Endothelial cell of umbilical vein (primary cell): ENCODE measurements around the gene SAXO1. TPM values are rescaled to one million over a fixed set of nuclear protein-coding genes. Genes with fewer than 3 reads are reported as not detected.

Experiments
- BruUV-seq: library from RNA; stranded (reverse); fragments of 400-500 nt; replicated peaks from 2 replicates; lab custom pipeline; 2021; lab: Mats Ljungman, UMichigan
- CTCF ChIA-PET: fragments of 300-600, 350-600 bp; sonication (Branson Sonifier 250); formaldehyde crosslinking; loops from one replicate; lab custom pipeline; 2021; ENCODE audit warnings: antibody characterized with exemption, inconsistent platforms; lab: Charles Lee
- POLR2A ChIA-PET: fragments of 300-600, 350-600 bp; sonication (Branson Sonifier 250); formaldehyde crosslinking; loops from one replicate; lab custom pipeline; 2021; ENCODE audit warnings: antibody characterized with exemption, inconsistent platforms; lab: Charles Lee
- DNase-seq: peaks from one replicate; pipeline ENCODE4 v3.0.0-alpha.2; 2011; ENCODE audit warnings: low read depth, low spot score
- FAIRE-seq: peaks from 2 replicates; lab custom pipeline; 2011; peaks lifted over from hg19 to GRCh38; lab: Jason Lieb, UNC
- H2AFZ ChIP-seq: 2 replicates; pipeline ENCODE4 v1.6.0; 2012; ENCODE audit warnings: low read depth, low read length, control low read depth, inconsistent platforms
- H3K27ac ChIP-seq: 2 replicates; pipeline ENCODE4 v1.5.1; 2011; ENCODE audit warnings: low read depth, mild to moderate bottlenecking, control low read depth, low read length, moderate library complexity; ENCODE audit not compliant: insufficient read depth
- H3K27me3 ChIP-seq, 2 experiments: 2 replicates each; pipeline versions ENCODE4 v1.6.0 to v1.6.1; 2011; ENCODE audit warnings: low read length in 2 of 2, mixed read lengths in 1 of 2; ENCODE audit not compliant: control insufficient read depth in 2 of 2, insufficient read depth in 2 of 2
- H3K36me3 ChIP-seq, 2 experiments: 2 replicates in 1 of 2; 3 replicates in 1 of 2; pipeline ENCODE4 v1.5.1; 2011; ENCODE audit warnings: low read length in 2 of 2, mild to moderate bottlenecking in 1 of 2, moderate library complexity in 1 of 2; ENCODE audit not compliant: control insufficient read depth in 2 of 2, insufficient read depth in 2 of 2; ENCODE audit errors: extremely low read depth in 1 of 2
- H3K4me1 ChIP-seq: 3 replicates; pipeline ENCODE4 v1.5.1; 2011; ENCODE audit warnings: mild to moderate bottlenecking, low read length; ENCODE audit not compliant: control insufficient read depth, insufficient read depth; ENCODE audit errors: extremely low read depth
- H3K4me2 ChIP-seq: 2 replicates; pipeline ENCODE4 v1.6.1; 2011; ENCODE audit warnings: low read length, control low read depth, mixed read lengths; ENCODE audit not compliant: insufficient read depth
- H3K4me3 ChIP-seq, 3 experiments: fragments of 200-600 bp in 1 of 3; sonication (generic), shearing (Covaris generic) in 1 of 3; replicated peaks in 1 of 3; 2 replicates each; pipeline ENCODE4 v1.5.1; 2011 to 2016; ENCODE audit warnings: control low read depth in 3 of 3, low read length in 3 of 3, mild to moderate bottlenecking in 2 of 3, inconsistent platforms in 1 of 3, low read depth in 1 of 3, moderate library complexity in 1 of 3; ENCODE audit not compliant: insufficient read depth in 1 of 3
- H3K79me2 ChIP-seq: 2 replicates; pipeline ENCODE4 v1.6.0; 2012; ENCODE audit warnings: low read length, inconsistent platforms; ENCODE audit not compliant: control insufficient read depth, insufficient read depth
- H3K9ac ChIP-seq: replicated peaks from 2 replicates; pipeline ENCODE3; 2011; ENCODE audit warnings: low read length, control low read depth; ENCODE audit not compliant: insufficient read depth; ENCODE audit errors: extremely low read depth
- H3K9me1 ChIP-seq: replicated peaks from 3 replicates; pipeline ENCODE4 v1.6.0; 2011; ENCODE audit warnings: mild to moderate bottlenecking, low read length; ENCODE audit not compliant: control insufficient read depth, insufficient read depth; ENCODE audit errors: extremely low read depth
- H3K9me3 ChIP-seq: replicated peaks from 2 replicates; pipeline ENCODE4 v1.5.1; 2012; ENCODE audit warnings: low read length, inconsistent platforms; ENCODE audit not compliant: control insufficient read depth, insufficient read depth
- H4K20me1 ChIP-seq: replicated peaks from 2 replicates; pipeline ENCODE3; 2011; ENCODE audit warnings: mild to moderate bottlenecking, low read length; ENCODE audit not compliant: control insufficient read depth, insufficient read depth; ENCODE audit errors: extremely low read depth
- EZH2 ChIP-seq: IDR thresholded peaks from 2 replicates; pipeline ENCODE4 v1.6.1; 2012; ENCODE audit warnings: borderline replicate concordance, low read depth, mild to moderate bottlenecking, moderate library complexity, low read length, inconsistent platforms; ENCODE audit not compliant: severe bottlenecking
- FOS ChIP-seq: IDR thresholded peaks from 2 replicates; pipeline ENCODE4 v1.6.1; 2011; ENCODE audit warnings: mild to moderate bottlenecking, low read length, moderate library complexity, borderline replicate concordance; ENCODE audit not compliant: insufficient read depth
- GATA2 ChIP-seq: IDR thresholded peaks from 2 replicates; pipeline ENCODE4 v1.7.0; 2011; ENCODE audit warnings: low read depth, mild to moderate bottlenecking, moderate library complexity, mixed read lengths, low read length; ENCODE audit not compliant: insufficient read length, insufficient read depth
- JUN ChIP-seq: IDR thresholded peaks from 2 replicates; pipeline ENCODE4 v1.6.1; 2011; ENCODE audit warnings: borderline replicate concordance, low read depth; ENCODE audit not compliant: insufficient read length, insufficient read depth
- MAX ChIP-seq: IDR thresholded peaks from 2 replicates; pipeline ENCODE4 v1.6.1; 2011; ENCODE audit not compliant: insufficient read depth, insufficient read length
- MYC ChIP-seq: IDR thresholded peaks from one replicate; pipeline ENCODE4 v1.6.1; 2011; ENCODE audit warnings: mild to moderate bottlenecking, low read depth, low read length
- POLR2A ChIP-seq: IDR thresholded peaks from 2 replicates; pipeline ENCODE4 v1.6.1; 2012; ENCODE audit warnings: low read depth, mild to moderate bottlenecking, control low read depth, low read length
- POLR2AphosphoS5 ChIP-seq: IDR thresholded peaks from 2 replicates; pipeline ENCODE4 v1.6.1; 2012; ENCODE audit warnings: low read depth, mild to moderate bottlenecking, control low read depth, low read length, moderate library complexity; ENCODE audit not compliant: insufficient read depth
- dilution Hi-C: fragments of 300-500 bp; cut with MboI; formaldehyde crosslinking; loops from one replicate; pipeline ENCODE4 v1.15.0; 2019; ENCODE audit warnings: low sequenced_read_pairs; ENCODE audit not compliant: extremely low pct_ligation_motif_present
- intact Hi-C: fragments of 100-400 bp; cut with micrococcal nuclease; formaldehyde crosslinking; loops from one replicate; pipeline ENCODE4 v1.10.0; 2022
- polyA plus RNA-seq, 4 experiments: library from polyadenylated mRNA; depleted of rRNA in 3 of 4; stranded (reverse) in 3 of 4; unstranded in 1 of 4; fragments of >200 nt; gene quantifications; 2 replicates each; pipeline versions ENCODE4 v1.2.1 to v1.2.3, GENCODE V29; 2011 to 2012; ENCODE audit warnings: missing spikeins in 1 of 4
- total RNA-seq: library from RNA; stranded (reverse); gene quantifications from 2 replicates; pipeline ENCODE4 v1.2.3, GENCODE V29; 2021
- TF ChIP-seq, protein P1 (sequence below), 2 donors: IDR thresholded peaks; 1 replicate in 1 of 2; 2 replicates in 1 of 2; pipeline ENCODE4 v1.5.1; 2011; ENCODE audit warnings: low read length in 2 of 2, mild to moderate bottlenecking in 2 of 2, moderate library complexity in 2 of 2, control low read depth in 1 of 2, inconsistent platforms in 1 of 2, low read depth in 1 of 2; ENCODE audit not compliant: insufficient read depth in 1 of 2; ENCODE audit errors: extremely low read depth in 1 of 2

Gene SAXO1
- total and polyA plus RNA-seq, 2 donors (not counting 3 experiments of a cell fraction or from before 2014, with no cell fraction given) = not detected

DNA sequence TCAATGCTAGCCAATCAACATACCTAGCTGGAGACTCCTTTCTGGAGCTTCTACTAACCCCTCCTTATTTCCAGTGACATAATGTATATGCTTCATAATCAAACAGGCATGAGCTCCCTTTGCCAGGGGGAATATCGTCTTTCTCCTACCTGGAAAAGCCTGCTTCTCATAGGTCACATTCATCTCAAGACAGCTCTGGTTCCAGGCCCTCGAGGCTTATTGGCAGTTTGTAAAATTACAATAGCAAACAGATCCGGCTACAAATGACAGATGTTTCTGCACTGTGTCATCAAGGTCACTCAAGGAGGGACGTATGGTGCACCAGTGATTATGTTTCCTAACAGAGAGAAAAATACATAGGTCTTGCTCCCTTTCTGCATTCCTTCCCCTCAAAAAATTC is 140.0 kb downstream of the SAXO1 start:
- no peak for FAIRE-seq
- TF ChIP-seq, protein P1, sequence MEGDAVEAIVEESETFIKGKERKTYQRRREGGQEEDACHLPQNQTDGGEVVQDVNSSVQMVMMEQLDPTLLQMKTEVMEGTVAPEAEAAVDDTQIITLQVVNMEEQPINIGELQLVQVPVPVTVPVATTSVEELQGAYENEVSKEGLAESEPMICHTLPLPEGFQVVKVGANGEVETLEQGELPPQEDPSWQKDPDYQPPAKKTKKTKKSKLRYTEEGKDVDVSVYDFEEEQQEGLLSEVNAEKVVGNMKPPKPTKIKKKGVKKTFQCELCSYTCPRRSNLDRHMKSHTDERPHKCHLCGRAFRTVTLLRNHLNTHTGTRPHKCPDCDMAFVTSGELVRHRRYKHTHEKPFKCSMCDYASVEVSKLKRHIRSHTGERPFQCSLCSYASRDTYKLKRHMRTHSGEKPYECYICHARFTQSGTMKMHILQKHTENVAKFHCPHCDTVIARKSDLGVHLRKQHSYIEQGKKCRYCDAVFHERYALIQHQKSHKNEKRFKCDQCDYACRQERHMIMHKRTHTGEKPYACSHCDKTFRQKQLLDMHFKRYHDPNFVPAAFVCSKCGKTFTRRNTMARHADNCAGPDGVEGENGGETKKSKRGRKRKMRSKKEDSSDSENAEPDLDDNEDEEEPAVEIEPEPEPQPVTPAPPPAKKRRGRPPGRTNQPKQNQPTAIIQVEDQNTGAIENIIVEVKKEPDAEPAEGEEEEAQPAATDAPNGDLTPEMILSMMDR (IDR thresholded peaks at IDR 0.05; ENCODE audit: extremely low read depth in 1 of 2, insufficient read depth in 1 of 2, low read depth in 1 of 2, low read length in 2 of 2) = no peak
- TF ChIP-seq GATA2 (no peak), EZH2 (no peak), MAX (no peak)
- Histone ChIP-seq H3K4me3 (no peak overlapping the region), H4K20me1 (no peaks in the 10 kb centered on the region), H3K79me2 (no peaks in the 10 kb centered on the region), H3K27me3 (no peaks in the 10 kb centered on the region), H3K36me3 (no peaks in the 10 kb centered on the region), H2AFZ (no peak overlapping the region), H3K9me3 (no peaks in the 10 kb centered on the region), H3K4me1 (no peaks in the 10 kb centered on the region), H3K9ac (no peak overlapping the region), H3K9me1 (no peaks in the 10 kb centered on the region), H3K27ac (no peak overlapping the region), H3K4me2 (no peak overlapping the region)
- DNase-seq = no peak
- CTCF ChIA-PET = no interaction called here
- POLR2A ChIA-PET = no interaction called here
- no TSS peak for BruUV-seq
- dilution Hi-C loops = no loop called here
- intact Hi-C loops = no loop called here

DNA sequence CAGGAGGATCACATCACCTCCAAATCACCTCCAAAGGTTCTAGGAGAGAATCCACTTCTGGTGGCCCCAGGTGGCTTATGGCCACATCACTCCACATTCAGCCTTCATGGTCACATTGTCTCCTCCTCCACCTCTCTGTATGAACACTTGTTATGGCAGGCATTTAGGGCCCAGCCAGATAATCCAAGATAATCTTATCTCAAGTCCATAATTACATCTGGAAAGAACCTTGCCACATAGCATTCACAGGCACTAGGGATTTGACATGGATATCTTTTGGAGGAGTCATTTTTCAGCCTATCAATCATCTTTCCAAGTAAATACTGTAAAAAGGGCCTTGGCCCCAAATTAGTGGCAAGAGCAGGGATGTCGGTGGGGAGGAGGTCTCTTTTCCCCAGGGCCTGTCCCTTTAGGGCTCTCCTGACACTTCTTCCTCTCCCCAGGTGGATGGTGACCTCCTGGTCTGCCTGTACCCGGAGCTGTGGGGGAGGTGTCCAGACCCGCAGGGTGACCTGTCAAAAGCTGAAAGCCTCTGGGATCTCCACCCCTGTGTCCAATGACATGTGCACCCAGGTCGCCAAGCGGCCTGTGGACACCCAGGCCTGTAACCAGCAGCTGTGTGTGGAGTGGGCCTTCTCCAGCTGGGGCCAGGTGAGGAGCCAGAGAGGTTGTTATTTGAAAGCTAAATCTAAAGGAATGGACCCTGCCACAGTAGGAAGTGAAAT is 140.9 kb downstream of the SAXO1 start:
- no peaks in the 10 kb centered on the region for H3K9me3 ChIP-seq
- H4K20me1 ChIP-seq = no peaks in the 10 kb centered on the region
- H2AFZ ChIP-seq = no peak overlapping the region
- no peaks in the 10 kb centered on the region for H3K36me3 ChIP-seq
- intact Hi-C loops (no loop called here), dilution Hi-C loops (no loop called here)
- no peak overlapping the region for H3K9ac ChIP-seq
- H3K27ac ChIP-seq = no peak overlapping the region
- H3K4me1 ChIP-seq = no peaks in the 10 kb centered on the region
- ChIA-PET POLR2A (no interaction called here), CTCF (no interaction called here)
- no TSS peak for BruUV-seq
- H3K79me2 ChIP-seq = no peaks in the 10 kb centered on the region
- no peaks in the 10 kb centered on the region for H3K27me3 ChIP-seq
- no peak for FAIRE-seq
- H3K4me2 ChIP-seq = no peak overlapping the region
- H3K9me1 ChIP-seq = no peaks in the 10 kb centered on the region
- TF ChIP-seq JUN (no peak), FOS (no peak), EZH2 (no peak), MAX (no peak), MYC (no peak), POLR2AphosphoS5 (no peak), POLR2A (no peak), GATA2 (no peak)
- TF ChIP-seq, protein P1 (IDR thresholded peaks at IDR 0.05; ENCODE audit: extremely low read depth in 1 of 2, insufficient read depth in 1 of 2, low read depth in 1 of 2, low read length in 2 of 2) = no peak
- no peak overlapping the region for H3K4me3 ChIP-seq
- no peak for DNase-seq
